Neural progenitor cell (in vitro differentiated cells): Measurements from ENCODE around the gene PDE8B.

Experiments used
- CTCF ChIP-seq: fragments of 200-600 bp; sonication (generic); IDR thresholded peaks from 2 replicates; pipeline ENCODE4 v1.5.1; 2017; ENCODE audit warnings: antibody characterized with exemption, mild to moderate bottlenecking
- EZH2 ChIP-seq: fragments of 200-600 bp; sonication (generic); IDR thresholded peaks from 2 replicates; pipeline ENCODE4 v1.6.1; 2017; ENCODE audit warnings: antibody characterized with exemption, mild to moderate bottlenecking, moderate library complexity
- EZH2phosphoT487 ChIP-seq: fragments of 200-600 bp; sonication (generic); IDR thresholded peaks from 2 replicates; pipeline ENCODE4 v1.6.1; 2017; ENCODE audit warnings: antibody characterized with exemption

DNA sequence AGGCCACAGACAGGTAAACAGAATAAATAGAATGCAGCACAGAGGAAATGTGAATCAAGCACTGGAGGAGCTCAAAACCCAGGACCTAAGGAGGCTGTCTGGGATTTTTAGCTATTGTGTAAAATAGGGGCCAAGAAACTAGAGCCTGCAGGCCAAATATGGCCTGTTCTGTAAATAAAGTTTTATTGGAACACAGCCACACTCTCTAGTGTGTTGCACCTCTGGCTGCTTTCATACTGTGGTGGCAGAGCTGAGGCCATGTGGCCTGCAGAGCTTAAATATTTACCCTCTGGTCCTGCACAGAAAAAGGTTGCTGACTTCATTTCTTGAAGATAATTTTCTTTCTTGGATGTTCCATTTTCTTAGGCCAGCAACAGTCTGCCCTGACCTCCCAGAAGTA lies 145.3 kb downstream of the PDE8B start:
- TF ChIP-seq EZH2 = no peak
- TF ChIP-seq CTCF = no peak
- no peak for TF ChIP-seq EZH2phosphoT487
